HG03558 (cell line): ENCODE data around the gene GSG1.
A peak's percentile ranks its signal among the peaks of the same experiment; 100 is the strongest.
"Not testable (repeated sequence)": the region's sequence is repeated elsewhere in the genome, so short reads cannot be mapped to it uniquely, and the experiment has no call there.

Source experiments
- ATAC-seq: cut with Tn5 transposase; IDR thresholded peaks from one replicate; pipeline ENCODE4 v1.9.1; 2021; ENCODE audit warnings: moderate number of reproducible peaks; ENCODE audit not compliant: unreplicated experiment; ENCODE audit errors: extremely low read depth

Gene GSG1

DNA sequence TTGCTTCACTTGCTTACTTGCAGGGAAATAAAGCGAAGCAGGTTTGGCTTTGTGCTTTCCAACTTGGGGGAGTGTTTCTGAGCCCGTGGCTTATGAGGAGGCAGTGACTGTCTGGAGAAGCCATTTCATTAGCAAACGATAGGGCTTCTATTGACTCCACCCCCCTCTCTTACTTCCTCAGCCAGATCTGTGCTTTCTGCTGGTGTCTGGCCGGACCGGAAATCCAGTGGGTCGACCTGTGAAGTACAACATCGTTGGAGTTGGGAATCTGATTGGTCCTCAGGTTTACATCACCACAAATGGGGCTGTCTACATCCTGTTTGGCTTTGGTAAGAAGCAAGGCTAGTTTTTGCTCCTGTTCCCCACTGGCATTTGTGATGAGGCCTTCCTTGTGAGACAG is 37.0 kb downstream of the GSG1 start:
- no peak for ATAC-seq

DNA sequence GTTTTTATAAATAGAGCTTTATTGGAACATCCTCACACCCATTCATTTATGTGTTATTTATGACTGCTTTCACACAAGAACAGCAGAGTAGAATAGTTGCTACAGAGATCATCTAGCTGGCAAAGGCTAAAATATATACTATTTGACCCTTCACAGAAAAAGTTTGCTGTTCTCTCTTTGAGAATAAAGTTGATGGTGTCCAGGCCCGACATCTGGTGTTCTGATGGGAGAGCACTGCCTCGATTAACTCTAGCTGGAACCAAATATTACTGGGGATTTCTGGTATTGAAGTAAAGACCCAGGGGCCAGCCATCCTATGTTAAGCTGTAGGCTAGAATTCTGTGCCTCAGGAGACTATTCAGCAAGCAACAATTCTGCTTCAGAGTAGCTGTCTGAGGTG is 37.5 kb downstream of the GSG1 start:
- ATAC-seq, result no peak

DNA sequence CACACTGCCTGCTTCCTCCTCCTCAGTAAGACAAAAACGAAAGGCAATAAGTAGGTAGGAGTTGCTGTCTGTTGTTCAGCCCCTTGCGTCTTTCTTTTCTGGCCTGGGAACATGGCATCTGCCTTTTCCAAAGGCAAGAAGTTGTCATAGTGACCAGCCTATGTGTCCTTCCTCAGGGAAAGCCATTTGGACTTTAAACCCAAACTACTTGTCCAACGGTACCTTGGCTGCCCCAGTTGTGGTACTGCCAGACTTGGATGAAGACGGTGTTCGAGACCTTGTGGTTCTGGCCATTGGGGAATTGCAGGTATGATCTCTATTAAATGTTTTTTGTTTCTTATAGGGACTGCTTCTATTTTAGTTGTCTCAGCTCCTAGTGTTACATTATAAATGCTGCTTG is 40.8 kb downstream of the GSG1 start:
- ATAC-seq, result no peak

DNA sequence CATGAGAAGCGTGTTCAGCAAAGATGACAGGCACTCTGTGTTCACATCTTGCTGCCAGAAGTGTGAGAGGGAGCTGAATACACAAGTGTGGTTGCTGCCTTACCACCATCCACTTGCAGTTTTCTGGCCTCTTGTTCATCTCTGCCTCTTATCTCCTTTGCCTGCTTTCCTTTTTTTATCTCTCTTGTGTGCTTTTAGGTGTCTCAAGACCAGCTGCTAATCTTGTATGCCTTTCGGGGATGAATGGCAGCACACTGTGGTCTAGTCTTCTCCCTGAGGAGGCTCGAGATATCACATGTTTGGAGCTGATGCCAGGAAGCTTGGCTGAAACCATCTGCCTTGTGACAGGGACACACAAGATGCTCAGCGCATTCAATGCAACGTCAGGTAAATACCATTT is 42.1 kb downstream of the GSG1 start:
- no peak for ATAC-seq

DNA sequence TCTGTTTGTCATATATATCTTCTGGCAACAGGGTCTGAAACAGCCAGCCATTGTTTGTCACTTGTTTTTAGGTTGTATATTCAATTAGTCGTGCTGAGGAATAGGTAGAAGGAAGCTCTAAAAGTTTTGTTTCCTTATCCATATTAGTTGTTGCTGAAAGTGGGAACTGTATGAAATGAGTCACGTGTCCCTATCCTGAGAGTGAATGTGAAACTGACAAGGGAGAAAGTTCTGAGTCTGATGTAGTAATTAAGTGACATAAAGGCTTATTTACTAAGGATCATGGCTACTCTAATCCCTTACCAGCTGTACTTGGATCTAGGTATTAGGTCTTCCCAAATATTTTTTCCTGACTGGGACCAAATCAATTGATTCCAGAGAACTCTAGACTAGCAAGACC is 42.9 kb downstream of the GSG1 start:
- ATAC-seq, result no peak

DNA sequence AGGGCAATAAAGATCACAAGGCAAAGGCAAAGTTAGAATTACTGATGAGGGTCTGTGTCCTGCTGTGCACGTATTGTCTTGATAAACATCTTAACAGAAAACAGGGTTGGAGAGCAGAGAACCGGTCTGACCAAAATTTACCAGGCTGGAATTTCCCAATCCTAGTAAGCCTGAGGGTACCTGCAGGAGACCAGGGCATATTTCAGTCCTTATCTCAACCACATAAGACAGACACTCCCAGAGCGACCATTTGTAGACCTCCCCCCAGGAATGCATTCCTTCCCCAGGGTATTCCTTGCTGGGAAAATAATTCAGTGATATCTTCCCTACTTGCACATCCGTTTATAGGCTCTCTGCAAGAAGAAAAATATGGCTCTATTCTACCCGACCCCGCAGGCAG is 49.9 kb downstream of the GSG1 start:
- ATAC-seq, result not testable (repeated sequence)

GRCh38 chr12:13052421-13052820 is 51.0 kb downstream of the GSG1 start:
- ATAC-seq, result no peak

DNA sequence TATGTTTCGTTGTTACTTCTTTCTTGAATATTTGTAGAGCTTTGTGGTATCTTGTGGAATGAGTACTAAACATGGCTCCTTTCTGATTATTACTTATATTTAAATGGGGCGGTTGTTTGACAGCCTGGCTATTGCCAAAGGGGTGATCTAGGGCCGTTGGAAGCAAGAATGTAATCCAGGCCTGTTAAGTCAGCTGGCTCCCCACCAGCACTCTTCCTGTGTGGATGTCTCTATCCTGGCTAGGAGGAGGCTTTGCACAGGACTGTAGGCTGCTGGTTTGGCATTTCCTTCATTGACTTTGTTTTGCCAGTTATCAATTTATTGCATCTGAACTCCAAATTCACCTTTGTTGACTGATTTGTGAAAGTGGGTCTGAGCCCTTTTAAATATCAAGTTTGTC is 53.7 kb downstream of the GSG1 start:
- no peak for ATAC-seq

DNA sequence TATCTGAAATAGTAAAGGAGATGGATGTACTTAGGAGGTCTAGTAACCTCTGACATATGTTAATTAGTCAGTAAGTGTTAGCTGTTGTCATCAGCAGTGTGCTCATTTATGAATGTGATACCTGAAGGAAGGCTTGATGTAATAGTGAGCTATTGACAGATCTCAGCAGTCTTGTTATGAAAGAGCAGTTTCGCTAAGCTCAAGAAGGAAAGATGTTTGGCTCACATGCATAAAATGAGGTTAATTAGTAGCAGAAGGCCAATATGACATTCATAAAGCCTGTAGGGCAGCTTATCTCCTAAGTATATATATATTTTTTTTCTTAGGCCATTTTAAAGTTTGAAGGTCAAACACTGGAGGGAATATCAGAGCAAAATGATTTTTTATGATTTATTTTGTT is 56.5 kb downstream of the GSG1 start:
- no peak for ATAC-seq

GRCh38 chr12:13045816-13046215 is 57.7 kb downstream of the GSG1 start:
- ATAC-seq, result no peak

DNA sequence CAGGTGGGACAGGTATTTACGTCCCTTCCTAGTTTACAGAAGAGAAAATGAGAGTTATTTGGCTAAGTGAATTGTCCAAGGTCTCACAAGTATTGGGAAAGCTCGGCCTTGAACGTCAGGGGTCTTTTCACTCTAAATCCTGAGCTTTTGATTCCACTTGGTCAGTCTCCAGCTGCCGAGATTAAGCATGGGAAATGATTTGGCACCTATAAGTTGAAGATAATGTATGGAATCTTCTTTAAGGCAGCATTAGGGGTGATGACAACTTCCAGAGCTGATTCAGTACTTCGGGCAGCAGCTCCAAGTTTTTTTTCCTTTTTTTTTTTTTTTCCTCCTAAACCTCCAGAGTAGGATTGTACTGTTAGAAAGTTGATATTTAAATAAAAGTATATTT is 58.6 kb downstream of the GSG1 start:
- ATAC-seq, result no peak

DNA sequence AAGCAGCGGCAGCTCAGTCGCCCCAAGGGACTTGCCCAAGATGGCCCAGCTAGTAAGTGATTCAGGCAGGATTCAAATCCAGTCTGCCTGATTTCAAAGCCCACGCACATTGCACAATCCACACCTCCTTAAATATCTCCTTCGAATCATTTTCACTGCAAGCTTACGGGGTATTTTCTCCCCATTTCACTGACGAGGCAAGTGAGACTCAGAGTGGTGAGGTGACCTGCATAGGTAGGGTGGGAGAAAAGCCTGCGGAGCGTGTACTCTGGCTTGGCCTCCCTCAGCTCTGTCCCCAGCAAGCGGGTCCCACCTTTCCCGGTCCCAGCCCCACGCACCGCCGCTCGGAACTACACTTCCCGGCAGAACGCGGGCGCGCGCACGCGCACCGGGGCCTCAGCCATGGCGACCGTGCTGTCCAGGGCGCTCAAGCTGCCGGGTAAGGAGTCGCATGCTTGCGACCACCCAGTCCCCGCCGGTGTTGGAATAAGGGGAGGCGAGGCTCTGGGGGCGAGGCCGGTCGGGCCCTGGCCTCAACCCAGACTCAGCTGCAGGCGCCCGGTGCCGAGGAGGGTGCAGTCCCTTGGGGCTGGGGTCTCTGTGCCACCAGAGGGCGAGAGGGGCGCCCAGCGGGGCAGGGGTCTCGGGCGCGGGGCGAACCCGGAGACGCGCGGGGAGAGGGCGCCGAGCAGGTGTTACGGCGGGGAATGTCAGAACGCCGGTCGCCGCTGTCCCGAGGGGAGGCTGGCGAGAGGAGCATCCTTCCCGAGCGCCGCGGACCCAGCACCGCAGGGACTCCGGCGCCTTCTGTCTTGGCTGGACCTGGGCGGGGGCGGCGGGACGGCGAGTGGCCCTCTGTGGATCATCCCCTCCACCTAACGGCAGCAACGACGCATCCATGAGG is 59.2 kb downstream of the GSG1 start, which contains the start of gene FAM234B:
Gene FAM234B, plus strand, starts transcription at position 380 of the 904 bp plus-strand sequence. Its CDS starts 23 bp downstream, at position 403.
- ATAC-seq, result peak; percentile 44

DNA sequence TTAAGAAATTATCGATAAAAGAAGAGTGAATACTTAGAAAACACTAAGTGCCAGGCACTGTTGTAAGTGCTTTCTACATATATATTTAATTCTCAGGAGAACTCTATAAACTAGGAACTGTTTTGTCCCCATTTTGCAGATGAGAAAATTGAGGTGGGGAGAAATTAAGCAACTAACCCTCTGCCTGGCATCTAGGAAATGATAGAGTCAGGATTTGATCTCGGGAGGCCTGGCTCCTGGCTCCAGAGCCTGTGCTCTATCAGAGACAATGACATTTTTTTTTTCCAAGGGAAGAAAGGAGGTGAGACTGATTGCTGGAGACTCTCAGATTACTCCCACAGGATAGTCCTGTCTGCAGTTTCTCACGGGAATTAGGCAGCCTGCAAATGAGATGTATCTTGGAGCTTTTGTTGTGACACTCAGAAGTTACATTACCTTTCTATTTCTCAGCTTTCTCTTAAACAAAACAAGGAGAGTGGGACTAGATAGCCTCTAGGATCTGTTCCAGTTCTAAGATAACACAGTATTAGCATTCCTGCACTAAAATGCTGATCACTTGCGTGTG is 60.7 kb downstream of the GSG1 start:
- ATAC-seq, result no peak

DNA sequence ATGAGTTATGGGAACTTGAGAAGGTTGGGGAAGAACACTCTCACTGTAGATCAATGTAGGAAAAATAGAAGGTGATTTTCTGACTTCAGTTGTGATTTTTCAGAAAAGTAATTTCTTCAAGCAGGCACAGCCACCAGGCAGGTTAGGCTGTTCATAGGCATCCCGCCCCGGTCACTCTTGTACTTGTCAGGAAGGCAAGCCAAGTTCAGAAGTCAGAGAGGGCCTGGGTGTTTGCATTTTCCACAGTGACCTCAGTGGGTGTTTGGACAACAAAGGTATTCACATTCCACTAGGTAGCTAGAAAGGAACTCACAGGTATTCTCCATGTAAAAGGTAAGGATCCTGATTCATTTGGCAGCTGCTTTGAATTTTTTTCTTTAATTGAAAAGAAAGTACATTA is 62.2 kb downstream of the GSG1 start:
- ATAC-seq, result no peak

DNA sequence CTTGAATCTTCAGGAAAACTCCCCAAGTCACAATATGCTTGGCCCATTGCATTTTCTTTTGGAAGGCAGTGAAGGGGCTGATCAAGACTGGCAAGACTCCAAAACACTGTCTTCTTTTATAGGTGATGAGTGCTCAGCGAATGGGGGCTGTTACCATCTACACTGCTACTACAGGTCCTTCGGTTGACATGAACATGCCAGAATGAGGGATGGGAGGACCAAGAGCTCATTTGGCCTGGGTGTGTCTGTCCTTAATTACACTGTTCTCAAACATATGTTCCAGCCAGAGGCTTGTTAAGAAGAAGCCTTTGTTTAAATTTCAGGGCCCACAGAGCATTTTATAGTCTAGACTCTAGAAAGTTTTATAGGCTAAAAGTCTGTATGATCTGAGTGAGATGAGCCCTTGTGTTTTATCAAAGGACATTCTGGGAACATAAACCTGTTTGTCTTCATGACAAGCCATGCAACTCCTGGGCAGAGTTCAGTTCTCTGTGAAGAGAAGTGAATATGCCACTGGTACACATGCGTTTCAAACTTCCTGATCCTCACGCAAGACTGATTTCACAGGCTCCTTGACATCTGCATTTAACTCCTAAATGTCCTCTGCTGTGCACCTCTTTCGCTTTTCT is 64.0 kb downstream of the GSG1 start:
- no peak for ATAC-seq

GRCh38 chr12:13038491-13039161 is 64.8 kb downstream of the GSG1 start:
- no peak for ATAC-seq

DNA sequence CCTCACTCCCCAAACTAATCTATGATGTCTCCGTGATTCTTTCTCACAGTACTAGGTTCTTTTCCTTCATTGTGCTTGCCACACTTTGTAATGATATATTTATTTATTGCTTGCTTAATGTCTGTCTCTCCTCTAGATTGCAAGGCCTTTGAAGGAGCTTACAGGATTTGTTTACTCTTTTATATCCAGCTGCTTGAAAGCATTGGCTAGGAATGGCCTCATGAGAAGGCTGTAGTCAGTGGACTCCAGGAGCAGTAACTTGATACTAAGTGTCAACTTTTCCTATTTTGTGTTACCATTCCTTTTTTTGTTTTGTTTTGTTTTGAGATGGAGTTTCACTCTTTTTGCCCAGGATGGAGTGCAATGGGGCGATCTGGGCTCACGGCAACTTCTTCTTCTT is 66.6 kb downstream of the GSG1 start:
- no peak for ATAC-seq

GRCh38 chr12:13035335-13035734 is 68.1 kb downstream of the GSG1 start:
- ATAC-seq, result not testable (repeated sequence)
